DOHH2 (cell line): ENCODE measurements around the gene TMPRSS4.

Experiments
- CTCF ChIP-seq: fragments of 200-600 bp; sonication (generic); IDR thresholded peaks from one replicate; pipeline ENCODE4 v1.5.1; 2014; ENCODE audit warnings: antibody characterized with exemption, mild to moderate bottlenecking, low read depth, low read length; ENCODE audit not compliant: poor library complexity, severe bottlenecking
- EZH2phosphoT487 ChIP-seq: fragments of 200-600 bp; sonication (generic); IDR thresholded peaks from 2 replicates; pipeline ENCODE4 v1.6.1; 2017; ENCODE audit warnings: borderline replicate concordance, mild to moderate bottlenecking, antibody characterized with exemption, low read length, moderate library complexity, mixed read lengths

- TF ChIP-seq CTCF = no peak
- no peak for TF ChIP-seq EZH2phosphoT487
Measured at GRCh38 chr11:118080296-118080695, 3.4 kb downstream of the TMPRSS4 start.
